K562 (cell line): ENCODE results near the gene DPYSL3. TPM values are rescaled to one million over a fixed set of nuclear protein-coding genes. Genes with fewer than 3 reads are reported as not detected.

Experiments
- ATAC-seq: fragments of 200-7000 bp; cut with Tn5 transposase; 3 replicates; pipeline ENCODE4 v1.9.1; 2020; ENCODE audit warnings: moderate library complexity
- BruUV-seq: library from RNA; stranded (reverse); fragments of 400-500 nt; replicated peaks from 2 replicates; lab custom pipeline; 2021; lab: Mats Ljungman, UMichigan
- CTCF ChIA-PET: fragments of 300-600 bp; formaldehyde crosslinking; extraction: SDS; loops from one replicate; lab custom pipeline; 2021; ENCODE audit warnings: low intra/inter-chr PET ratio; lab: Yijun Ruan, JAX
- POLR2A ChIA-PET: fragments of 300-600, 350-650 bp; sonication (Branson Sonifier 250); formaldehyde crosslinking; extraction: SDS; loops from one replicate; lab custom pipeline; 2021; ENCODE audit warnings: antibody characterized with exemption, inconsistent platforms; lab: Yijun Ruan, JAX
- DNase-seq, 4 experiments: peaks; one replicate each; pipeline versions ENCODE4 v3.0.0 to v3.0.0-alpha.2; 2011 to 2018; ENCODE audit warnings: low spot score in 3 of 4, mixed read lengths in 3 of 4; ENCODE audit errors: extremely low read depth in 1 of 4
- FAIRE-seq: peaks from 2 replicates; lab custom pipeline; 2011; peaks lifted over from hg19 to GRCh38; lab: Jason Lieb, UNC
- H2AFZ ChIP-seq: 2 replicates; pipeline ENCODE4 v1.6.0; 2011; ENCODE audit warnings: low read depth, low read length, control low read depth, inconsistent platforms
- H3K27ac ChIP-seq: fragments of 200-600 bp; 3 replicates; pipeline ENCODE4 v1.8.0; 2011; ENCODE audit warnings: low read depth, mild to moderate bottlenecking, control low read depth, inconsistent platforms, low read length, moderate library complexity, mixed read lengths; ENCODE audit errors: extremely low read depth
- H3K27me3 ChIP-seq, 2 experiments: fragments of 300-600 bp in 1 of 2; 2 replicates in 1 of 2; 3 replicates in 1 of 2; pipeline versions ENCODE4 v1.6.0 to v1.8.0; 2011; ENCODE audit warnings: inconsistent platforms in 2 of 2, low read length in 2 of 2, mild to moderate bottlenecking in 1 of 2, mixed read lengths in 1 of 2, moderate library complexity in 1 of 2; ENCODE audit not compliant: control insufficient read depth in 2 of 2, insufficient read depth in 2 of 2
- H3K36me3 ChIP-seq: fragments of 300-600 bp; 3 replicates; pipeline ENCODE4 v1.8.0; 2011; ENCODE audit warnings: mild to moderate bottlenecking, low read length, inconsistent platforms; ENCODE audit not compliant: control insufficient read depth, insufficient read depth
- H3K4me1 ChIP-seq, 2 experiments: fragments of 200-600 bp in 1 of 2; replicated peaks in 1 of 2; 2 replicates in 1 of 2; 3 replicates in 1 of 2; pipeline versions ENCODE4 v1.5.1 to v1.8.0; 2011; ENCODE audit warnings: inconsistent platforms in 2 of 2, low read length in 2 of 2, mild to moderate bottlenecking in 1 of 2, mixed read lengths in 1 of 2, moderate library complexity in 1 of 2; ENCODE audit not compliant: control insufficient read depth in 2 of 2, insufficient read depth in 2 of 2
- H3K4me2 ChIP-seq: 2 replicates; pipeline ENCODE4 v1.6.1; 2011; ENCODE audit warnings: low read length, control low read depth, inconsistent platforms, mixed read lengths; ENCODE audit not compliant: insufficient read depth
- H3K4me3 ChIP-seq: fragments of 200-600 bp; sonication (generic), shearing (Covaris generic); 2 replicates; pipeline ENCODE4 v1.5.1; 2016; ENCODE audit warnings: control low read depth, inconsistent platforms
- H3K79me2 ChIP-seq: fragments of 200-600 bp; 3 replicates; pipeline ENCODE4 v1.8.0; 2011; ENCODE audit warnings: low read length, inconsistent platforms; ENCODE audit not compliant: control insufficient read depth, insufficient read depth
- H3K9ac ChIP-seq, 2 experiments: 2 replicates each; pipeline versions ENCODE4 v1.6.0 to v1.6.1; 2011; ENCODE audit warnings: low read depth in 2 of 2, low read length in 2 of 2, control low read depth in 1 of 2, inconsistent platforms in 1 of 2, mild to moderate bottlenecking in 1 of 2, mixed read lengths in 1 of 2; ENCODE audit not compliant: insufficient read depth in 1 of 2
- H3K9me1 ChIP-seq: one replicate; pipeline ENCODE4 v1.6.0; 2011; ENCODE audit warnings: inconsistent platforms, mild to moderate bottlenecking, low read length, moderate library complexity; ENCODE audit not compliant: control insufficient read depth, insufficient read depth
- H3K9me3 ChIP-seq: replicated peaks from 2 replicates; pipeline ENCODE4 v1.5.1; 2011; ENCODE audit warnings: low read depth, low read length, inconsistent platforms; ENCODE audit not compliant: control insufficient read depth, insufficient read depth
- H4K20me1 ChIP-seq: replicated peaks from 2 replicates; pipeline ENCODE4 v1.6.1; 2011; ENCODE audit warnings: low read length, inconsistent platforms, mixed read lengths; ENCODE audit not compliant: control insufficient read depth, insufficient read depth
- ATF7 ChIP-seq: fragments of 450-650 bp; IDR thresholded peaks from 2 replicates; pipeline ENCODE4 v1.7.1; 2014; ENCODE audit warnings: mild to moderate bottlenecking, moderate library complexity
- BDP1 ChIP-seq: IDR thresholded peaks from 3 replicates; pipeline ENCODE4 v1.6.1; 2011; ENCODE audit not compliant: insufficient read length, insufficient read depth
- CBFA2T3 ChIP-seq: fragments of 450-650 bp; IDR thresholded peaks from 2 replicates; pipeline ENCODE4 v1.6.1; 2017
- NONO ChIP-seq, 2 experiments: fragments of 200-400 bp in 1 of 2; fragments of 450-650 bp in 1 of 2; formaldehyde crosslinking in 1 of 2; IDR thresholded peaks; 2 replicates each; pipeline ENCODE4 v1.6.1; 2017; ENCODE audit warnings: low read depth in 2 of 2, mild to moderate bottlenecking in 2 of 2, moderate library complexity in 2 of 2, low read length in 1 of 2
- WGBS: fragments of 100-300 bp; shearing (Covaris generic); methylation state at CpG from one replicate; pipeline ENCODE4 v1.1.6; 2016; ENCODE audit warnings: low coverage, mixed read lengths; ENCODE audit not compliant: insufficient coverage; ENCODE audit errors: missing lambda C conversion rate; 5-methylcytosine and 5-hydroxymethylcytosine counted together
- in situ Hi-C: fragments of 300-500 bp; cut with MboI; formaldehyde crosslinking; loops from 4 replicates; pipeline ENCODE4 v1.15.0; 2018; ENCODE audit warnings: inconsistent platforms, mixed read lengths
- intact Hi-C: fragments of 100-400 bp; cut with micrococcal nuclease; formaldehyde crosslinking; loops from 2 replicates; pipeline ENCODE4 v1.14.2; 2022
- polyA plus RNA-seq, 8 experiments: library from polyadenylated mRNA; depleted of rRNA in 4 of 8; stranded (reverse) in 5 of 8; unstranded in 3 of 8; fragments of >200 nt; fragmentation: Nextera tagmentation in 2 of 8; fragmentation: Illumina TruSeq in 1 of 8; extraction: Ambion mirVana in 2 of 8; extraction: Trizol in 1 of 8; gene quantifications; 2 replicates each; pipeline versions ENCODE4 v1.2.1 to v1.2.3, GENCODE V29; 2011 to 2014; ENCODE audit warnings: inconsistent platforms in 1 of 8, missing spikeins in 1 of 8
- total RNA-seq, 7 experiments: library from RNA; depleted of rRNA in 6 of 7; stranded (reverse); fragments of >200 nt in 6 of 7; fragmentation: Illumina TruSeq in 2 of 7; extraction: Trizol in 2 of 7; gene quantifications; 2 replicates each; pipeline versions ENCODE4 v1.2.1 to v1.2.3, GENCODE V29; 2011 to 2021; ENCODE audit warnings: low replicate concordance in 1 of 7
- TF ChIP-seq, protein P1 (sequence below): fragments of 250-450 bp; sonication (Bioruptor Pico); IDR thresholded peaks from 2 replicates; pipeline ENCODE4 v1.8.0; 2022; ENCODE audit warnings: inconsistent platforms, mild to moderate bottlenecking, moderate library complexity, borderline replicate concordance
- TF ChIP-seq, protein P2 (sequence below): IDR thresholded peaks from 3 replicates; pipeline ENCODE4 v1.6.1; 2011; ENCODE audit warnings: borderline replicate concordance, mild to moderate bottlenecking; ENCODE audit not compliant: insufficient read length, insufficient read depth

Gene DPYSL3
- total and polyA plus RNA-seq, 9 of the 15 experiments (the other 6 are each of a cell fraction or from before 2014, with no cell fraction given), result 0.07 to 0.55 TPM; not detected in 7

DNA sequence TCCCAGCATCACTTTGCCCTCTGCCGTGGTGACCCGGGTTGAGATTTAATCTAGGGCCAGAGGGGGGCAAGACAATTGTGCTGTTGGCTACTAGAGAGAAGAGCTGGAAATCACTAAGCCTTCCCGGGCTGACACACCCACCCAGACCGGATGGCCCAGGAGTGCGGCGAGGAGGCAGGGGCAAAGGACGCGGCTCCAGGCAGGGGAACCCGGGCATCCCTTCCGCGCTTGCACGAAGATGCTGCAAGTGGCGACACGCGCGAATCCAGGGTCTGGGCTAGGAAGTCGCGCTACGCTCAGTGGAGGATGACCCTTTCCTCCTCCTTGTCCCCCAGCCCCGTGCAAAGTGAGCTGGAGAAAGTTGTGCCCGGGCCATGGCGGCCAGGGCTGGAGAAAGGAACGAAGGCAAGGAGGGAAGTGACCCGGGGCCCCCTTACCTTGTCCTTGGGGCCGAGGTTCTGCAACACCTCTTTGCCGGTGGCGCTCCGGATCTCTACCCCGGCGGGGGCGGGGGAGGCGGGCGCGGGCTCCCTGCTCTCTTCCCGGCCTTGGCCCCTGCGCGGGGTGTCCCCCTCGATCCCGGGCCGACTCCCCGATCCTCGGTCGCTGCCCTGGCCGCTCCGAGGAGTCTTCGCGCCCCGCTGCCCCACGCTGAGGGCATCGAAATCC, 693 bp downstream of the DPYSL3 start (continued):
- TF ChIP-seq NONO (IDR thresholded peaks at IDR 0.05; ENCODE audit: low read depth in 2 of 2, low read length in 1 of 2), result no peak
- TF ChIP-seq, all 486 proteins: peak for 0

GRCh38 chr5:147508711-147509040, 1.2 kb downstream of the DPYSL3 start:
- Histone ChIP-seq H2AFZ (no peak overlapping the region), H3K9me3 (no peaks in the 10 kb centered on the region), H3K9ac (no peak overlapping the region), H3K4me3 (no peak overlapping the region), H3K79me2 (no peaks in the 10 kb centered on the region), H3K4me2 (no peak overlapping the region), H3K4me1 (no peaks in the 10 kb centered on the region), H3K9me1 (no peaks in the 10 kb centered on the region), H3K27me3 (no peaks in the 10 kb centered on the region), H4K20me1 (no peaks in the 10 kb centered on the region), H3K36me3 (no peaks in the 10 kb centered on the region), H3K27ac (no peak overlapping the region)
- no peak for ATAC-seq
- FAIRE-seq, result no peak
- no peak for DNase-seq
- intact Hi-C loops (no loop called here), in situ Hi-C loops (no loop called here)
- ChIA-PET POLR2A (no interaction called here), CTCF (no interaction called here)
- TF ChIP-seq BDP1 (no peak), CBFA2T3 (no peak), ATF7 (no peak)
- TF ChIP-seq, protein P1, sequence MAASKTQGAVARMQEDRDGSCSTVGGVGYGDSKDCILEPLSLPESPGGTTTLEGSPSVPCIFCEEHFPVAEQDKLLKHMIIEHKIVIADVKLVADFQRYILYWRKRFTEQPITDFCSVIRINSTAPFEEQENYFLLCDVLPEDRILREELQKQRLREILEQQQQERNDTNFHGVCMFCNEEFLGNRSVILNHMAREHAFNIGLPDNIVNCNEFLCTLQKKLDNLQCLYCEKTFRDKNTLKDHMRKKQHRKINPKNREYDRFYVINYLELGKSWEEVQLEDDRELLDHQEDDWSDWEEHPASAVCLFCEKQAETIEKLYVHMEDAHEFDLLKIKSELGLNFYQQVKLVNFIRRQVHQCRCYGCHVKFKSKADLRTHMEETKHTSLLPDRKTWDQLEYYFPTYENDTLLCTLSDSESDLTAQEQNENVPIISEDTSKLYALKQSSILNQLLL (CRISPR knock-in tag), result no peak
- TF ChIP-seq, protein P2, sequence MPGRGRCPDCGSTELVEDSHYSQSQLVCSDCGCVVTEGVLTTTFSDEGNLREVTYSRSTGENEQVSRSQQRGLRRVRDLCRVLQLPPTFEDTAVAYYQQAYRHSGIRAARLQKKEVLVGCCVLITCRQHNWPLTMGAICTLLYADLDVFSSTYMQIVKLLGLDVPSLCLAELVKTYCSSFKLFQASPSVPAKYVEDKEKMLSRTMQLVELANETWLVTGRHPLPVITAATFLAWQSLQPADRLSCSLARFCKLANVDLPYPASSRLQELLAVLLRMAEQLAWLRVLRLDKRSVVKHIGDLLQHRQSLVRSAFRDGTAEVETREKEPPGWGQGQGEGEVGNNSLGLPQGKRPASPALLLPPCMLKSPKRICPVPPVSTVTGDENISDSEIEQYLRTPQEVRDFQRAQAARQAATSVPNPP, result no peak
- 0% methylated on average over 7 of the region's 7 CpGs for WGBS
- no TSS peak for BruUV-seq
